Measurements from ENCODE around the gene SDK1. TPM values are rescaled to one million over a fixed set of nuclear protein-coding genes. Genes with fewer than 3 reads are reported as not detected.
A peak's percentile ranks its signal among the peaks of the same experiment; 100 is the strongest.

SDK1 gene
- total RNA-seq, 1 experiment from 2014 or later = 7.1 TPM

GRCh38 chr7:3430588-3430987 is 129.5 kb downstream of the SDK1 start:
- CTCF ChIA-PET = no interaction called here
- H3K4me1 Mint-ChIP-seq (ENCODE audit: low read depth, unreplicated experiment) = peaks cover 14% of the 10 kb centered on the region
- no TSS peak for BruUV-seq (replicated peaks)

GRCh38 chr7:3431306-3431705 is 130.3 kb downstream of the SDK1 start:
- TF ChIP-seq CTCF (IDR thresholded peaks at IDR 0.05; ENCODE audit: insufficient read depth in 1 of 2, low read depth in 1 of 2, low read length in 1 of 2, severe bottlenecking in 1 of 2, unreplicated experiment in 1 of 2) = no peak
- H3K27me3 Mint-ChIP-seq (ENCODE audit: insufficient read depth, unreplicated experiment) = no peaks in the 10 kb centered on the region
- Histone ChIP-seq H3K4me3 (ENCODE audit: low read depth, low read length) (no peak overlapping the region), H3K27me3 (replicated peaks; ENCODE audit: control insufficient read depth, insufficient read depth, low read length) (no peaks in the 10 kb centered on the region), H3K4me1 (peaks cover 13% of the 10 kb centered on the region), H3K36me3 (ENCODE audit: control insufficient read depth, insufficient read depth, low read length) (no peaks in the 10 kb centered on the region), H3K9me3 (no peaks in the 10 kb centered on the region)
- peaks cover 14% of the 10 kb centered on the region for H3K4me1 Mint-ChIP-seq (ENCODE audit: low read depth, unreplicated experiment)
- H3K4me3 Mint-ChIP-seq (ENCODE audit: unreplicated experiment) = no peak overlapping the region
- H3K9me3 Mint-ChIP-seq (ENCODE audit: unreplicated experiment) = no peaks in the 10 kb centered on the region
- no peaks in the 10 kb centered on the region for H3K36me3 Mint-ChIP-seq (ENCODE audit: insufficient read depth, unreplicated experiment)
- intact Hi-C loops (cut with micrococcal nuclease; ENCODE audit: unreplicated experiment) = no loop called here
- no peak for DNase-seq
- POLR2A ChIA-PET = no interaction called here
- BruUV-seq (replicated peaks) = no TSS peak
- CTCF ChIA-PET = interaction anchor here (0.6 kb wide), 1 partner anchor 936 kb away, joined by 6 read pairs; no protein-coding TSS in a partner anchor
- H3K27ac Mint-ChIP-seq (ENCODE audit: unreplicated experiment) = no peak overlapping the region

More at GRCh38 chr7:3430588-3430987, 129.5 kb downstream of the SDK1 start:
- POLR2A ChIA-PET = no interaction called here
- DNase-seq = peak; percentile 67 to 83
- Histone ChIP-seq H3K27me3 (replicated peaks; ENCODE audit: control insufficient read depth, insufficient read depth, low read length) (no peaks in the 10 kb centered on the region), H3K36me3 (ENCODE audit: control insufficient read depth, insufficient read depth, low read length) (no peaks in the 10 kb centered on the region), H3K9me3 (no peaks in the 10 kb centered on the region), H3K4me1 (peaks cover 13% of the 10 kb centered on the region), H3K4me3 (ENCODE audit: low read depth, low read length) (no peak overlapping the region)
- TF ChIP-seq CTCF (IDR thresholded peaks at IDR 0.05; ENCODE audit: insufficient read depth in 1 of 2, low read depth in 1 of 2, low read length in 1 of 2, severe bottlenecking in 1 of 2, unreplicated experiment in 1 of 2) = no peak
- Mint-ChIP-seq H3K9me3 (ENCODE audit: unreplicated experiment) (no peaks in the 10 kb centered on the region), H3K36me3 (ENCODE audit: insufficient read depth, unreplicated experiment) (no peaks in the 10 kb centered on the region), H3K27ac (ENCODE audit: unreplicated experiment) (peak overlapping the region; percentile 57), H3K27me3 (ENCODE audit: insufficient read depth, unreplicated experiment) (no peaks in the 10 kb centered on the region), H3K4me3 (ENCODE audit: unreplicated experiment) (no peak overlapping the region)
- intact Hi-C loops (cut with micrococcal nuclease; ENCODE audit: unreplicated experiment) = no loop called here

- ChIA-PET POLR2A (no interaction called here), CTCF (no interaction called here)
- no peaks in the 10 kb centered on the region for H3K27me3 ChIP-seq (replicated peaks; ENCODE audit: control insufficient read depth, insufficient read depth, low read length)
- Mint-ChIP-seq H3K9me3 (ENCODE audit: unreplicated experiment) (no peaks in the 10 kb centered on the region), H3K4me1 (ENCODE audit: low read depth, unreplicated experiment) (peaks cover 14% of the 10 kb centered on the region), H3K4me3 (ENCODE audit: unreplicated experiment) (no peak overlapping the region), H3K27ac (ENCODE audit: unreplicated experiment) (no peak overlapping the region), H3K27me3 (ENCODE audit: insufficient read depth, unreplicated experiment) (no peaks in the 10 kb centered on the region), H3K36me3 (ENCODE audit: insufficient read depth, unreplicated experiment) (no peaks in the 10 kb centered on the region)
- DNase-seq = no peak
- H3K4me1 ChIP-seq = peaks cover 13% of the 10 kb centered on the region
- no peaks in the 10 kb centered on the region for H3K9me3 ChIP-seq
- H3K4me3 ChIP-seq (ENCODE audit: low read depth, low read length) = no peak overlapping the region
- intact Hi-C loops (cut with micrococcal nuclease; ENCODE audit: unreplicated experiment) = no loop called here
- no peak for TF ChIP-seq CTCF (IDR thresholded peaks at IDR 0.05; ENCODE audit: insufficient read depth in 1 of 2, low read depth in 1 of 2, low read length in 1 of 2, severe bottlenecking in 1 of 2, unreplicated experiment in 1 of 2)
- H3K36me3 ChIP-seq (ENCODE audit: control insufficient read depth, insufficient read depth, low read length) = no peaks in the 10 kb centered on the region
- BruUV-seq (replicated peaks) = no TSS peak
Observed at GRCh38 chr7:3432911-3433310, 131.9 kb downstream of the SDK1 start.

Data from Caco-2 (cell line).